HG02610 (cell line): Measurements from ENCODE around the gene GJB5.
"Not testable (repeated sequence)": the region's sequence is repeated elsewhere in the genome, so short reads cannot be mapped to it uniquely, and the experiment has no call there.

Experiments
- ATAC-seq: cut with Tn5 transposase; IDR thresholded peaks from one replicate; pipeline ENCODE4 v1.9.1; 2021; ENCODE audit warnings: mild to moderate bottlenecking, moderate library complexity; ENCODE audit not compliant: unreplicated experiment

Gene GJB5

GRCh38 chr1:34754964-34755637 is at the start of gene GJB5:
Gene GJB5, plus strand, starts transcription at chr1:34755047. Its CDS starts 2,284 bp downstream, at chr1:34757331.
- ATAC-seq: no peak

DNA sequence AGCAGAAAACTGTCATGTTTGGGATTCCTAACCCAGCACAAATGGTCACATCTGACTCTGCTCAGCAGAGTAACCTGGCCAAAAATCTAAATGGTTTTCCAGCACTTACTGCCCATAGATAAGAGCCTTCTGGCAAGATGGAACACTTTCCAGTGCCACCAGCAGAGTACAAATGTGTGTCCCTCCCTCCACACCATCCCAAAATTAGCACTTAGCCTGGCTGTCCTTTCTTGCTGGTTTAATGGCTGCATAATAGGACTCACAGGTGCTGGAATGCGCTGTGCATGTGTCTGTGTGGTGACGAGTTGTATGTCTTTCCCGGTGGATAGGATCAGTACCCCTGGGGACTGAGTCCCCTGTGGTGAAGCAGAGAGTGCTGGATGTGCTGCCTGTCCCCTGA is 49.8 kb upstream of the GJB5 start:
- no peak for ATAC-seq

- no peak for ATAC-seq
Observed at GRCh38 chr1:34708106-34708505, 46.7 kb upstream of the GJB5 start.

GRCh38 chr1:34709547-34709946 is 45.3 kb upstream of the GJB5 start:
- ATAC-seq: no peak

DNA sequence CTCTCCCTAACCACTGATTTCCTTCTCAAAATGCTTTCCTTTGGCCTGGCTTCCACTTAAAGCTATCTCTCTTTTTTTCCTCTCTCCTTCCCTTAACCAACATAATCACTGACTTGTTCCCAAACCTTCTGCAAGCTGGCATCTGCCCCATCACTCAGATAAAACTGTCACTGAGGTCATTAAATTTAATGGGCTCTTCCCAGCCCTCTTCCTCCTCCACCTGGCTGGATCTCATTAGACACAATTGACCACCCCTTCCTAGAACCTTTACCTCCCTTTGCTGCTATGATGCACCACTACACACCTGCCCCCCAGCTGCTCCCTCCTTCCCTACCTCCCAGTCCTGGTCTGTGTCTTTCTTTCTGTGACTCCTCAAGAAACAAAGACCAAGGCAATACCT is 44.0 kb upstream of the GJB5 start:
- no peak for ATAC-seq

- no peak for ATAC-seq
Observed at GRCh38 chr1:34711485-34711884, 43.4 kb upstream of the GJB5 start.

- no peak for ATAC-seq
Observed at GRCh38 chr1:34712007-34712688, 42.7 kb upstream of the GJB5 start.

DNA sequence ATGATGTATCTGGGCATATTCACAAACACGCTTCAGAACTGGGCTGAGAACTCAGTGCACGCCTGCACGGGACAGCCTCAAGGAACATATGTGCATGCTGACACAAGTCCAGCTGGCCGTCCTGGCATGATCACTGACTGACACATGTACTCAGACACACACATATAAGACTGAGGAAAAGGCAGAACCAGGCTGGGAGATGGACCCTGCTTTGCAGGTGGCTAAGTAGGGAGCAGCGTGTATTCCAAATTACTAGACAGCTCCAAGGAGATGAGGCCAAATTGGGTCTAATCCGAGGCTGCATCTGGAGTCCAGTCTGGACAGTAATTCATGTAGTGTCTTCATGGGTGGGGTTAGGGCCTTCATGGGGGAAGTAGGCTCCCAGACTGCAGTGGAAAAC is 41.4 kb upstream of the GJB5 start:
- ATAC-seq: no peak

DNA sequence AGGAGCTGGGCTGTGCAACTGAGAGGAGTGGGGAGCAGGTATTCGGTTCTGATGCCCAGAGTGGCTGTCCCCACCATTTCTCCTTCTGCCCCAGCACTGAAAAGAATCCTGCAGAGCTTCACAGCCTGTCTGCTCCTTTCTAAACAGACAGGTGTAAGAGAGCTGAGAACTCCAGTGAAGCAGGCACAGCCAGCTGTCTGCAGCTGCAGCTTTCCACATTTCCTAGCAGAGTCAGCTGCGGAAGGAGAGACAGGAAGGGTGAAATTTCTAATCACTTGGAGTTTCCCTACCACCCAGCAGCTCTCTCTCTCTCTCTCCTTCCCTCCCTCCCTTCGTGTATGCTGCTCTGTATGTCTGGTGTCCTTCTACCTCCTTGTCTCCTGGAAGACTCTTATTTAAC is 40.5 kb upstream of the GJB5 start:
- ATAC-seq: no peak

DNA sequence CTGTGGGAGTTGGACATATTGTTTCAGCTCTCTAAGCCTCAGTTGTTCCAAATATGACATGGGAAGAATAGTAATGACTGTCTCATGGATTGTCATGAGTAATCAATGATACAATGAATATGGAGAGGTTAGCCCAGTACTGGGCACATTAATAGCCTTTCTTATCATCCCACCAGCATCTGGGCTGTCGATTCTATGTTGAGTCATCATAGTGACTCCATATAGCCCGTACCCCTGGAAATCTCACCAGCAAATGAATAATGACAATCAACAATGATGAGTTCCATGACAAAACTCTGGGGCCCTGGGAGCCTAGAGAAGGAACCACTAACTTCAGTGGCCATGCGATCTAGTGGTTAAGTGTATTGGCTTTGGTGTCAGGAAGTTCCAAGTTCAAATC is 39.7 kb upstream of the GJB5 start:
- no peak for ATAC-seq

DNA sequence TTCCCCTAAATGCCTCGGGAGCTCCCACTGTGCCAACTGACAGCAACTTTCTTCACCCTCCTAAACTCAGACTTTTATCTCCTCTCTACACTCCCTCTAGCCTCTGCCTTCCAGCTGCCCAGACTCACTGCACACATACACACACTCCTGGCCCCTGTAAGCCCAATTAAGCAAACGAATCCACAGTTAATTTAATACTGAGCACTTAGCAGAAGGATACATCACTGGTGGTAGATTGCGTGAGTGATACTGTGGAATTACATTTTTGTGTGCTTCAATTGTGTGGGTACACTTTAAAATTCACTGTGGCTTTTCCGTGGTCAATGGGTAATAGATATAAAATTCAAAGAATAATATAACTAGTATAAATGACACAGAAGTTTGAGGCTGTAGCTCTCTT is 33.6 kb upstream of the GJB5 start:
- ATAC-seq: no peak

- no peak for ATAC-seq
Observed at GRCh38 chr1:34721646-34722355, 33.0 kb upstream of the GJB5 start.

GRCh38 chr1:34726861-34727260 is 28.0 kb upstream of the GJB5 start:
- no peak for ATAC-seq

DNA sequence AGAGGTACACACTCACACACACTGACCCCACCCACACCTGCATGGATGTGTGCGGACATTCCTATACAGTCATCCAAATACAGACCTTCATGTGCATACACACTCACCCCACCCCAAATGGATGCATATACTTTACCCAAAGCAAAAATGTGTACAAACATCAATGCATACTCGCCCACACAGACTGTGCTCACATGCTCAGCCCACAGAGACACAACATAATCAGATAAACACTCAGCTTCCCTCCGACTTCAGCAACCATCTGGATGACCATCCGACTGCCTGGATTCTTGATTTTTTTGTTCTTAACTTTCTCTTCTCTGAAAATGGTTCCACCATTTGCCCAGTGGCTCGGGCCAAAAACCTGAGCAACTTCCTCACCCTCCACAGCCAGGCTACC is 24.4 kb upstream of the GJB5 start:
- ATAC-seq: no peak

GRCh38 chr1:34732831-34733230 is 22.0 kb upstream of the GJB5 start:
- not testable (repeated sequence) for ATAC-seq

DNA sequence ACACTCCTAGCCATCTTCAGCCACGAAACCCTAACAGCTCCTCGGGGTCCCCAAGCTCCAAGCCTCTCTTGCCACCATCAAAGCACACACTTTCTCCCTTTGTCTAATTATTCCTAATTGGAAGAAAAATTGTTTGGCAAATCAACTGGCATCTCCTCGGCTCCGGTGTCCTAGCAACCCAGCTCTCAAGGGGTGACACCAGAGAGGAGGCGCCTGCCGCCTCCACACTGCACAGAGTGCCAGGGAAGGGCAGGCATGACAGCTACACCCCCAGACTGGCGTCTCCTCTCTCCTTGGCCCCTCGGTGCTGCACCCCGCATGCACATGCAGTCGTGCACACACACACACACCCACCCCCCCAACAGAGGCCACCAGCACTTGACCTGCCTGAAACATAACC is 18.2 kb upstream of the GJB5 start:
- ATAC-seq: no peak

- ATAC-seq: not testable (repeated sequence)
Observed at GRCh38 chr1:34737236-34737635, 17.6 kb upstream of the GJB5 start.

- no peak for ATAC-seq
Observed at GRCh38 chr1:34739613-34740012, 15.2 kb upstream of the GJB5 start.

DNA sequence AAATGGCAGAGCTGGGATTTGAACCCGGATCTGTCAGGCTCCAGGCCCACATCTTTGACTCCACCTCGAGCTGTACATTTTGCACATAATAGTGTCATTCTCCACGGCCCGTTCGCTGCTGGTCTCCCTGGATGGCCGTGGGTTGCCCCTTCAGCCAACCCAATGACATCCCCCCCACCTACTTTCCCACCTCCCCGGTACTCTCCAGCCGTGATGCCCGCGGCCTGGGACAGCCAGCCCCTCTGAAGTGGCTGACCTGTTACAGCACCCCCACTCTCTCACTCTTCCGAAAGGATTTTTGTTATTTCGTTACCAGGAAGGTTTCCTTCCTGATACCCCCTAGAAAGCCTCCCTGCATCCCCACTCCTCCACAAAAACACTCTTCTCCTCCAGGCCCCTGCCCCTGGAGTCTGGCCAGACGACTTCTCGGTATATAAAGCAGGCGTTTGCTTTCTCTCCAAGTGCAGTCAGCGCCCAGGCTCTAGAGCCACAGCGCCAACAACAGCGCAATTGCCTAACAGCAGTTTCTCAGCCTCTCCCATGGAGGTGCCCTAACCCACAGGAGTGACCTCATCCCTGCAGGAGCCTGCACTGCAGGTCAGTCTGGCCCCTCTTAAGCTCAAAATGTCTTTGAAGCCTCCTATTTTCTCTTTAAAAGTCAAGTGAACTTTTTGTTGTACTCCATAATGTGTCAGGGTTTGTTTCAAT is 14.5 kb upstream of the GJB5 start:
- ATAC-seq: no peak

DNA sequence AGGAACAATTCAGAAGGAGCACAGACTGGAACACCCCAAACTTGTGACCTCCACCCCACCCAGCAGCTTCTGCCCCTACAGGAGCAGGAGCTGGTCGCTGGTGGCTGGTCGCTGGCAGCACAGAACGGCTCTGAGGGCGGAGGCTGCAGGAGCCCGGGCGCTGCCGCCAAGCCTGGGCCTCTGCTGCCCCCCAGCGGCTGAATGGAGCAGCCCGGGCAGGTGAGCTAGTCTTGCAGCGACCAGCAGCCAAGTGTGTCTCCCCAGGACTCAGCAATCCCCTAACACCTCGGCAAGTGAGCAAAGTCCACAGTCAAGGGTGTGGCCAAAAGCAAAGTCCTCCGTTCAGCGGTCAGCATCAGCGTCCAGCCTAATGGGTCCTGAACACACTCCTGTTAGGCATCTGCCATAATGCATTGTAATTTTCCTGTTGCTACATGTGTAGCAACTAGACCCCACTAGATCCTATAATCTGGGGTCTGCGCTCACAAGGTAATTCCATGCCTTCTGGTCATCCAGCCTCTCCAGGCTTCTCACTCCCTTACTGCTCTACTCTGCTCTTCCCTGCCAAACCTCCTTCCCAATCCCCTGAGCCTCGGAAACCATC is 12.1 kb upstream of the GJB5 start:
- no peak for ATAC-seq

DNA sequence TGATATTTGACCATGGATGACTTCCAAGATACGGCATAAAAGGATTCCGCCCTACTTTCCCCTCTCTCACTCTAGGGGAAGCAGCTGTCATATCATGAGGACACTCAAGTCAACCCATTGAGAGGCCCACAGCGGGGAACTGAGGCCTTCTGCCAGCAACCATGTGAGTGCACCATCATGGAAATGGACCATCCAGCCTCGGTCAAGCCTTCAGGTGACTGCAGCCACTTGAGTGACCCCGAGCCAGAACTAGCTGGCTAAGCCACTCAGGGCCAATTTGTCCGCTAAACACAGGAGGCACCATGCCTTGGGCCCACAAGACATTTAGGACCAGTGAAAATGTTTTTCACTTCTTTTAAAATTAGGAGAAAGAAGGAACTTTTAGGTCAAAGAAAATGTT is 11.1 kb upstream of the GJB5 start:
- ATAC-seq: no peak
